GM18526 (cell line): ENCODE data around the gene NRG3.

Experiments
- POLR2A ChIP-seq: IDR thresholded peaks from 3 replicates; pipeline ENCODE4 v1.6.1; 2011; ENCODE audit not compliant: insufficient read length; ENCODE audit errors: extremely low read depth

The NRG3 gene

DNA sequence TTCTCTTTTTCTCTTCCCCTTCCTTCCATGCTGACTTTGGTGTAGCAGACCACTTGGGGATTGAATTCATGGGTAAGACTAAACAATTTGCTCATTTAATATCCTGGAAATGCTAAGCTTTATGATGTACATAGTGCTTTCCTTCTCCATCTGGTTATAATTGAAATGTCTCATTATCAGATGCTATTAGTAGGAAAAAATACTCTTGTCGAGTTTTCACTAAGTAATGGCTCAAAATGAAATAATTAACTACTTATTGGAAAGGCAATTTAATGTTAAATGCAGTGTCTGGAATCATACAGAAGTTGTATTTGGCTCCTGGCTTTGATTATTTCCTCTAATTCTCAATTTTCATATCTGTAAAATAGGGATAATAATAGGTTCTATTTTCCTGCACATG, 990.4 kb downstream of the NRG3 start:
- TF ChIP-seq POLR2A = no peak

DNA sequence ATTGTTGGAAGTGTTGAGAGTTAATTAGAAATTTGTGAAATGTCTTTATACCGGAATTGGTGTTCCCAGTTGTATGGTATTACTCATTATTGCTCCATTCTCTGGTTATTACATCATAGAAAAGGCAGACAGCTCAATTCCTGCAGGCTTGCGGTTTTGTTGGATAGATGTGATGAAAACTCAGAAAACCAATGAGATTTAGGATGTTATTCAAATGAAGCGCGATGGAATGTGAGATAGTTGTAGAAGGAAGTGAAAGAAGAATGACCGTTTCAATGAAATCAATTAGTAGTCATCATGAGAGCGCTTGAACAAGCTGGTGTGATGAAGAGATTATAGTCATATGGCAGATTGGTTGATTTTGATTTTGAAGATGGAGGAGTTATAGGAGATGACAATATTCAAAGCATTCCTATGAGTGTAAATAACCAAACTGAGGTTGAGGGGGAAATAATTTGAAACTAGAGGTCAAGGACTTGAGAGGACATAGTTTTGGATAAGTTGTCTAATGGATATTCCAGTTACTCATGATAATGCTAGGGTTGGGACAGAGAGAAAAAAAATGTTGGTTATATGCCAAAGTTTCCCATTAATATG, 991.5 kb downstream of the NRG3 start:
- no peak for TF ChIP-seq POLR2A

GRCh38 chr10:82867056-82867455, 992.1 kb downstream of the NRG3 start:
- TF ChIP-seq POLR2A = no peak

GRCh38 chr10:82874671-82875070, 999.7 kb downstream of the NRG3 start:
- TF ChIP-seq POLR2A = no peak

- TF ChIP-seq POLR2A = no peak
Observed at GRCh38 chr10:82880776-82881290, 1005.8 kb downstream of the NRG3 start.

DNA sequence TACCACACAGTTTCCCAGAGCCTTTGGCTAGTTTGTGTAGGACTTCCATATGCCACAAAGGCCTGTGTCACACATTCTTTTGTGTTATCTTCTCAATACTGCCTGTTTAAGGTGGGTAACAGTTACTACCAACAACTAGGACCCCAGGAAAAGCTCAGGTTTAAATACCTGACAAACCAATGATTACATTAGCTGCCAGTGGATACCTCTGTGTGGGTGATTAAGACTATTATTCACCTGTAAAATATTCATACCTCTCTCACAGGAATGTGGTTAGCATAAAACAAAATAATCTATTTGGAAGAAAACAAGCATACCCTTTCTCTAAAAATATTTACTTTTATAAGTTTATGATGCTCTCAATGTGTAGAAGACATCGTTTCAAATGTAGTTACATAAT, 1007.7 kb downstream of the NRG3 start:
- no peak for TF ChIP-seq POLR2A

GRCh38 chr10:82883603-82884002, 1008.6 kb downstream of the NRG3 start:
- no peak for TF ChIP-seq POLR2A

DNA sequence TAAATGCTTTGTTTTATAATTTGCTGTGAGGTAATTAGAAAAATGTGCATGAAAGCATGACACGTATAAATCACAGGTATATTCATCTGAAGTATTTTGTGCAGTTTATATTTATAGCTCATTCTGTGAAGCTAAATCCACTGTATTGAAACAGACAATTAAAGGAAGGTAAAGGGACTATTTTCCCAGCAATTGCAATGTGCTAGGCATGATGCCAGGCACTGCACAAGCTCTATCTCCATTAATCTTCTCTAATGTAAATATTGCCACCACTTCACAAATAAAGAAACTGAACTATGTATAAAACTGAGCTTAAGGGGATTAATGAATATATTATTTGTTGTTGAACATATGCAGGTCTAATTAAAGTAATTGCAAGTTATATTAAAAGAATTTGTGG, 1012.5 kb downstream of the NRG3 start:
- no peak for TF ChIP-seq POLR2A

DNA sequence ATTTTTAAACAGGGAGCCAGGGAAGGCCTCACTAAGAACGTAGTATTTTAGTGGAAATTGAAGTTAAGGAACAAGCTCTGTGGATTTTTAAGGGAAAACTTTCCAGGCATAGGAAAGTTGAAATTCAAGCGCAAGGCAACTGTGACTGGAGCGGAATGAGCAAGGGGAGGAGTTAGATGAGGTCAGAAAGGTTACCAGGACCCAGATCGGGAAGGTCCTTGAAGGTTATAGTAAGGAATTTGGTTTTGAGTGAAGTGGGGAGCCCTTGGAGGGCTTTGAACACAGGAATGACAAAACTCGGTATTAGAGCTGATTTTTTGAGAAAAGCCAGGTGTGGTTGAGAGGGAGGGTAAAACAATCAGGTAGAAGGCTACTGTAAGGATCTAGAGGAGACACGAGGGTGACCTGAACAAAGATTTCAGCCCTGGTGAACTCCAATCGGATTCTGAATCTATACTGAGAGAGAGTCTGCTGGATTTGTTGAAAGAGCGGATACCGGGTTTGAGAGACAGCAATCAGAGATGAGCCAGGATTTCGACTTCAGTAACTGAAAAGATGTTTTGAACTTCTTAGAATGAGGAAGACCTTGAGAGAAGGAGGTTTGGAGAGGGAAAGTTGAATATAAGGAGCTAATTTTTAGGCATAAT, 1013.9 kb downstream of the NRG3 start:
- TF ChIP-seq POLR2A = no peak

GRCh38 chr10:82889728-82890127, 1014.7 kb downstream of the NRG3 start:
- no peak for TF ChIP-seq POLR2A

DNA sequence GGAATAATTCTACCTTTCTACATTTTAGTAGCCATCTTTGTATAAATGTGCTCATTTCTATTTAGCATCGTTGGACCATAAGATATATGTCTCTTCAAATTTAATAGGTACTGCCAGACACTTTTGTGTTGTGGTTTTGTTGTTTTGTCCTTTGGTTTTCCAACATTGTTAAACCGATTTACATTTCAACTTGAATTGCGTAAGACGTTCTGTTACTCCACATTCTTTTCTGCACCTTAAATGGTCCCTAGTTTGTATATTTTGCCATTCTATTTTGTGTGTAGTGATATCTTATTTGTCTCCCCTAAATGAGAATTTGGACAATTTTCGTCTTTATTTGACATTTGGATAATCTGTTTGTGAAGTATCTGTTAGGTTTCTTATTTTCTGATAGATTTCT, 1015.6 kb downstream of the NRG3 start:
- TF ChIP-seq POLR2A = no peak

- no peak for TF ChIP-seq POLR2A
Observed at GRCh38 chr10:82908096-82908495, 1033.1 kb downstream of the NRG3 start.

DNA sequence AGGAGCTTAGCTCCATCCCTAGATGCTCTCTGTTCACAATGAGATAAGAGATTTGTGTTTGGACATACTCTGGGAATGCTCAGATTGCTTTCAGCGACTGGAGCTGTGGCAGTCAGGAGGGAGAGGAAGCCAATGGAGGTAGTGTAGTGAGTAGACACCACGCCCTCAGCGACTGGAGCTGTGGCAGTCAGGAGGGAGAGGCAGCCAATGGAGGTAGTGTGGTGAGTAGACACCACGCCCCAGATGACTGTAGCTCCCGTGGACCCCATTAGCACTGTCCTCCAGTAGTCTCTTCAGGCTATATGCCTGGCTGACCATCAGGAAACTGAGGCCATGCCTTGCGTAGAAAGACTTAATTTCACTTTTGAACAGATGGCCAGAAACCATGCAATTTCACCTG, 1033.8 kb downstream of the NRG3 start:
- no peak for TF ChIP-seq POLR2A

- TF ChIP-seq POLR2A = no peak
Observed at GRCh38 chr10:82910301-82910700, 1035.3 kb downstream of the NRG3 start.

- TF ChIP-seq POLR2A = no peak
Observed at GRCh38 chr10:82914655-82915136, 1039.7 kb downstream of the NRG3 start.

DNA sequence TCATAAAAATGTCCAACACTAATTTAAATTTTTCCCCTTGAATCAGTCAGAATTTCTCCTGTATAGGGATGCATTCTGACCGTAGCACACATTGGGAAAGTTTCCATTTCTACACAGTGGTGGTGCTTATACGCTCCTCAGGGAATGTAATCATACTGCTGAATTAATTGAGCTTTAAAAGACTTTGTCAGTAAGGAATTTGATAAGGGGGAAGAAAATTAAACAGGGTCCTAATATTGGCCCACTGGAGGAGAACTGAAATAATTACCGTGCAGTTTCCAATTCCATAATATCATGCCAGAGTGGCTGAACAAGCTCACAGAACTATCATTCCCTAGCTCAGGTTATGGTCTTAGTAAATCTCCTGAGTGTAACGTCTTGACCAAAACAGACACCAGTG, 1041.9 kb downstream of the NRG3 start:
- TF ChIP-seq POLR2A = no peak

DNA sequence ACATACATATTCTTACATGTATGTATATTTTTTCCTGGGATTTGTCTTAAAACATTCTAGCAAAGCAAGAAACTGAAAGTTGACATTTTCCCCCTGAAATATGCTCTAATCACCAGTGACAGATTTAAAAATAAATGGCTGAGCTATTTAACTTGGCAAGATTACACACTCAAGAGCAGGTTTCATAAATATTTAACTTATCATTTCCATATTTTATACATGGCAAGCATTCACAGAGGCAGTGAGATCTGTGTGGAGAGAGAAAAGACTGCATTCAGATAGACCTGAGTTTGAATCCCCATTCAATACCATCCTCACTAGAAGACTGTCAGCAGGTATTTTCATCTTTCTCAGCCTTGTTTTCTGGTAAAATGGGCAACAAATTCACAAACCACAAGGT, 1043.0 kb downstream of the NRG3 start:
- TF ChIP-seq POLR2A = no peak

GRCh38 chr10:82922046-82922445, 1047.1 kb downstream of the NRG3 start:
- TF ChIP-seq POLR2A = no peak

- TF ChIP-seq POLR2A = no peak
Observed at GRCh38 chr10:82922755-82923154, 1047.8 kb downstream of the NRG3 start.
